GM21367 (cell line): ENCODE results near the gene RPS6KB2.

Experiments
- ATAC-seq: cut with Tn5 transposase; IDR thresholded peaks from one replicate; pipeline ENCODE4 v1.9.1; 2021; ENCODE audit not compliant: unreplicated experiment

RPS6KB2 gene

GRCh38 chr11:67441098-67441563, 12.8 kb downstream of the RPS6KB2 start:
- no peak for ATAC-seq

GRCh38 chr11:67441731-67442351, 13.5 kb downstream of the RPS6KB2 start:
- ATAC-seq, result no peak

- ATAC-seq, result no peak
These were observed 14.5 kb downstream of the RPS6KB2 start for GRCh38 chr11:67442504-67443404.

- no peak for ATAC-seq
These were observed 17.2 kb downstream of the RPS6KB2 start for GRCh38 chr11:67445515-67445914.

GRCh38 chr11:67448220-67448609, 19.9 kb downstream of the RPS6KB2 start:
- ATAC-seq, result no peak

- no peak for ATAC-seq
These were observed 21.0 kb downstream of the RPS6KB2 start for GRCh38 chr11:67449116-67449844.

GRCh38 chr11:67450796-67451657, 22.7 kb downstream of the RPS6KB2 start:
- ATAC-seq, result no peak

- no peak for ATAC-seq
These were observed 23.3 kb downstream of the RPS6KB2 start for GRCh38 chr11:67451658-67451976.

- no peak for ATAC-seq
These were observed 24.1 kb downstream of the RPS6KB2 start, which contains the start of gene GPR152 for GRCh38 chr11:67452141-67452952. Gene GPR152 (minus strand): TSS chr11:67452729. CDS start chr11:67452724, 5 bp downstream.

GRCh38 chr11:67453816-67454732, 25.8 kb downstream of the RPS6KB2 start:
- ATAC-seq, result no peak

GRCh38 chr11:67455054-67455453, 26.8 kb downstream of the RPS6KB2 start, which contains the start of gene CABP4:
Gene CABP4 (plus strand): TSS chr11:67455354. CDS start chr11:67455424, 70 bp downstream.
- no peak for ATAC-seq

GRCh38 chr11:67456068-67456705, 27.9 kb downstream of the RPS6KB2 start:
- no peak for ATAC-seq

GRCh38 chr11:67457453-67457852, 29.2 kb downstream of the RPS6KB2 start:
- no peak for ATAC-seq

- ATAC-seq, result no peak
These were observed 30.0 kb downstream of the RPS6KB2 start for GRCh38 chr11:67458266-67458665.

- ATAC-seq, result no peak
These were observed 34.9 kb downstream of the RPS6KB2 start for GRCh38 chr11:67463186-67463585.

GRCh38 chr11:67463680-67464410, 35.6 kb downstream of the RPS6KB2 start:
- ATAC-seq, result no peak

- peak; percentile 53 for ATAC-seq
These were observed 36.3 kb downstream of the RPS6KB2 start for GRCh38 chr11:67464411-67465188.
